Measurements from ENCODE around the gene SYNGR1.

DNA sequence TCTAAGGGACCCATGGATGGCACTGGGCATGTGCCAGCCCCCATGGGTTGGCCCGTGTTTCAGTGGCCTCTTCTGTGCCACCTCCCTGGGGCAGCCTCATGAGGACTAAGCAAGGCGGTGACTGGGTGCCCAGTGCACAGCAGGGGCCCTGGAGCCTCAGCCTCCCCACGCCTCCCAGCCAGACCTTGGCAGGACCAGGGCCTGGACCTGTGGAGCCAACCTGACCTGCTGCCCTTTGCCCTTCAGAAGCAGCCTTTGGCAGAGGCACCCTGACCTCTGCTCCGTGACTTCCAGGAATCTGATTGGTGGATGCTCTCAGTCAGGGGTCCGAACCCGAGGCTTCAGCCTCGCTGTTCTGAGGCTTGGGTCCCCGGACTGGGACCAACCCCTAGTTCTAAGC, 25.0 kb downstream of the SYNGR1 start:
- TF ChIP-seq, protein P1, sequence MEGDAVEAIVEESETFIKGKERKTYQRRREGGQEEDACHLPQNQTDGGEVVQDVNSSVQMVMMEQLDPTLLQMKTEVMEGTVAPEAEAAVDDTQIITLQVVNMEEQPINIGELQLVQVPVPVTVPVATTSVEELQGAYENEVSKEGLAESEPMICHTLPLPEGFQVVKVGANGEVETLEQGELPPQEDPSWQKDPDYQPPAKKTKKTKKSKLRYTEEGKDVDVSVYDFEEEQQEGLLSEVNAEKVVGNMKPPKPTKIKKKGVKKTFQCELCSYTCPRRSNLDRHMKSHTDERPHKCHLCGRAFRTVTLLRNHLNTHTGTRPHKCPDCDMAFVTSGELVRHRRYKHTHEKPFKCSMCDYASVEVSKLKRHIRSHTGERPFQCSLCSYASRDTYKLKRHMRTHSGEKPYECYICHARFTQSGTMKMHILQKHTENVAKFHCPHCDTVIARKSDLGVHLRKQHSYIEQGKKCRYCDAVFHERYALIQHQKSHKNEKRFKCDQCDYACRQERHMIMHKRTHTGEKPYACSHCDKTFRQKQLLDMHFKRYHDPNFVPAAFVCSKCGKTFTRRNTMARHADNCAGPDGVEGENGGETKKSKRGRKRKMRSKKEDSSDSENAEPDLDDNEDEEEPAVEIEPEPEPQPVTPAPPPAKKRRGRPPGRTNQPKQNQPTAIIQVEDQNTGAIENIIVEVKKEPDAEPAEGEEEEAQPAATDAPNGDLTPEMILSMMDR (IDR thresholded peaks at IDR 0.05): no peak
- no peak for TF ChIP-seq POLR2A (IDR thresholded peaks at IDR 0.05)
